GM18520 (cell line): ENCODE data around the gene ZNF662.
"Not testable (repeated sequence)": the region's sequence is repeated elsewhere in the genome, so short reads cannot be mapped to it uniquely, and the experiment has no call there.

Experiments used
- ATAC-seq: cut with Tn5 transposase; IDR thresholded peaks from one replicate; pipeline ENCODE4 v1.9.1; 2021; ENCODE audit not compliant: unreplicated experiment

The ZNF662 gene

DNA sequence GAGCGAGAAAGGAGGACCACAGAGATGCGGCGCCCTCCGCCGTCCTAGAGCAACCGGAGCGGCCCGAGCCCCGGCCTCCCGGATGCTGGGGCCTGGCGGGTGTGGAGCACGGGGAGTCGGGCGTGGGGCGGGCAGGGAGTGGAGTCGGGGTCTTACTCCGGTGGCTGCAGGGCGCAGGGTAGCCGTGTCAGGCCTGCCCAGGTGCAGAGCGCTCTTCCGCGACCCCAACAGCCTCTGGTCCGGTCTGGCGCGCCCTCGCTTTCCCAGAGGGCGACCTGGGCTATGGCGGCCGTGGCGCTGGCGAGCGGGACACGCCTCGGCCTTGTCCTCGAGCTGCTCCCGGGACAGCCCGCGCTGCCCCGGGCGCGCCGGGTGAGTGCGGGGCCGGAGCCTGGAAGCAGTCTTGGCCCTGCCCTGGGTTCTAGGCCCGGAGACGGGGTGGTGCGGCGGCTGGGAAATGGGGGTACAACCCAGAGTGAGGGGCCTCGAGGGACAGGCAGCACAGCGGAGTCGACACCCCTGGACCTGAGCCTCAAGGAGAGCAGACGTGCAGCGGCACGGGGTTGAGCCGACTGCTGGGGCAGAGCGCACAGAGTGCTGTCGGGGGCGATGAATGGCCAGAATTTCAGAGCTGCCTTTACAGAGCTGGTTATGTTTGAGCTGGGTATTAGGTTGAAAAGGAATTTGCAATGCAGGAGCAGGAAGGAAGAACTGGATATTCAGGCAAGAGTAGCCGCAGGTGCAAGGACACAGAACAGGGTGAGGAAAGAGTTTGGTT, at the start of gene ZNF662:
TSS of gene ZNF662 (plus strand) at position 73 of the 778 bp plus-strand sequence. CDS start 1,973 bp downstream, outside the sequence.
- ATAC-seq, result no peak

DNA sequence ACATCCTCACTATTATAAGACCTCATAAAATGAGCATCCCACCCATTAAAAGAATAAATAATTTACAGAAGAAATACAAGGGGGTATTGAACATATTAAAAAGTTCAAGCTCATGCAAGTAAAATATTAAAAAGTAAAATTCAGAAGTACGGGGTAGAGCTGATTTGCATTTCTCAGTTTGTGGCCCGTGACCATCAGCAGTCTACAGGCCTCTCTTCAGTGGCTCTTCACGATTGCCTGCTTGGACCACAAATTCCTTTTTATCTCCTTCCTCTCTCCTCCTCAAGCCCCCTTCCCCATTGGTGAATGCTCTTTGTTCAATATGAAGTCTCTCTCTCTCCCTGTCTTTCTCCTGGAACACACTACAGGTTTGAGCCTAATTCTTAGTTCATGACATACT, 49.4 kb upstream of the ZNF662 start:
- ATAC-seq, result no peak

- ATAC-seq, result no peak
Measured at GRCh38 chr3:42864321-42864950, 41.5 kb upstream of the ZNF662 start.

DNA sequence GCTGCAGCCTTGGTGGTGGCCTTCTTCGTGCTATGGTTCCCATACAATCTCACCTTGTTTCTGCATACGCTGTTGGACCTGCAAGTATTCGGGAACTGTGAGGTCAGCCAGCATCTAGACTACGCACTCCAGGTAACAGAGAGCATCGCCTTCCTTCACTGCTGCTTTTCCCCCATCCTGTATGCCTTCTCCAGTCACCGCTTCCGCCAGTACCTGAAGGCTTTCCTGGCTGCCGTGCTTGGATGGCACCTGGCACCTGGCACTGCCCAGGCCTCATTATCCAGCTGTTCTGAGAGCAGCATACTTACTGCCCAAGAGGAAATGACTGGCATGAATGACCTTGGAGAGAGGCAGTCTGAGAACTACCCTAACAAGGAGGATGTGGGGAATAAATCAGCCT, 40.7 kb upstream of the ZNF662 start:
- ATAC-seq, result no peak

DNA sequence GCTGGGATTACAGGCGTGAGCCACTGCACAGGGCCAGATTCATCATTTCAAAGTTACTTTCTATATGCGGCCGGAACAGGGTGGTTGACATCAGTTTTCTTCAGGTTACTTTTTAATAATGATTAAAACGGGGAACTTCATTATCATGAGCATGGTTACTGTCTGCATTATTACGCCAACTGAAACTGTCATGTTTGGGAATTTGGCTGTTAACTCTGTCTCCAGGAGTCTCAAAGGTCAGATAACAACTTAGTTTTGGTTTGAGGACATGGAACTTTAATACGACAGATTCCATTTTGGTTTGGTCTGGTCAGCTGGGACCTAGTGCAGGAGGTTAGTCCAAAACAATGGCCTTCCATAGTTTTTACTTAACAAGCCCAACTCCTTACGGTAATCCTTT, 38.8 kb upstream of the ZNF662 start:
- ATAC-seq, result no peak

DNA sequence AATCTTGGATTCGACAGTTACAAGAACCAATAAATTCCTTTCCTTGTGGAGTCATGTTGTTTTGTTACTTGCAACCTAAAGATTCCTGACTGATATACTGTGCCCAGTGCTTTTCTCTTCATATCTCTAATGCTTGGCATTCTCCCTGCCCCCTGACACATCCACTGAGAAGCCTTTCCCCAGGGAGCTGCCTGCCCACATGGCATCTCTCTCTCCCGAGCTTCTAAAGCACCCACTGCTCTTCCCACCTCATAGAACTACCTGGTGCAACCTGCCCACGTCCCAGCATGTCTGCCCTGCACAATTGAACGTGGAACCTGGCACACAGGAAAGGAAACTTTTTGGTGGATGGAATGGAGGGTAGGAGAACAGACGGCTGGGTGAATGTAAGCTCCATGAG, 37.1 kb upstream of the ZNF662 start:
- ATAC-seq, result no peak

GRCh38 chr3:42871592-42872196, 34.2 kb upstream of the ZNF662 start:
- no peak for ATAC-seq

DNA sequence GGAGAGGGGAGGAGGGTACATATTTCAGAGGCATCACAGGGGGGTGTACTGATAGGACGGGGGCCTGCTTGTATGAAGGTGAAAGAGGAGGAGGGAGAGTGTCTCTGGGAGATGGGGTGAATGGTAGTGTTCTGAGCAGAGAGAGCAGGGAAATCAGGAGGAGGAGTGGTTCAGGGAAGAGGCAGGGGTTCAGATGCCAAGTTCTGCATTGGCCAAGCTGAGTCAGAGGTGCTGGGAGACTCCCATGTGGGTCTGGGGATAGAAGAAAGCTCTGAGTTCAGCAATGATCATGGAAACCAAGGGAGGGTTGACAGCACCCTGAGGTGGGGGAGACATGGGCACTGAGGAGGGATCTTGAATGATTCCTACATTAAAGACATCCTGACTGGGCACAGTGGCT, 33.2 kb upstream of the ZNF662 start:
- no peak for ATAC-seq

DNA sequence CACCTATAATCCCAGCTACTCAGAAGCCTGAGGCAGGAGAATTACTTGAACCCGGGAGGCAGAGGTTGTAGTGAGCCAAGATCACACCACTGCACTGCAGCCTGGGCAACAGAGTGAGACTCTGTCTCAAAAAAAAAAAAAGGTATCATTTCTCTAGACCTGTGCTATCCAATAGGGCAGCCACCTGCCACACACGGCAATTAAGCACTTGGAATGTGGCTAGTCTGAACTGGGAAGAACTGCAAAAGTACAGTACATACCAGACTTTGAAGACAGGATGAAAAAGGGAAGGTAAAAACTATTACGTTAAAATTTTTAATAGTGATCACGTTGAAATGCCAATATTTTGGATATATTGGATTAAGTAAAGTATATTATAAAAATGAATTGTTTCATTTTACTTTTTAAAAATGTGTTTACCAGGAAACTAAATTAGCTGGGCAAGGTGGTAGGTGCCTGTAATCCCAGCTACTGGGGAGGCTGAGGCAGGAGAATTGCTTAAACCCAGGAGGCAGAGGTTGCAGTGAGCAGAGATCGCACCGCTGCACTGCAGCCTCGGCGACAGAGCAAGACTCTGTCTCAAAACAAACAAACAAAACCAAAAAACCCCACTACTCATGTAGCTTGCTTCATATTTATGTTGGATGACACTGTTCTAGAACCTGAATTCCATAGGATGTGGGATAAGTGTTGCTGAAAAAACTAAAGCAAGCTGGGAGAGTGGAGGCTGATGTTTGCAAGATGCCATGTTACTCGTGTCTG, 32.5 kb upstream of the ZNF662 start:
- no peak for ATAC-seq

- no peak for ATAC-seq
Measured at GRCh38 chr3:42874749-42875148, 31.2 kb upstream of the ZNF662 start.

DNA sequence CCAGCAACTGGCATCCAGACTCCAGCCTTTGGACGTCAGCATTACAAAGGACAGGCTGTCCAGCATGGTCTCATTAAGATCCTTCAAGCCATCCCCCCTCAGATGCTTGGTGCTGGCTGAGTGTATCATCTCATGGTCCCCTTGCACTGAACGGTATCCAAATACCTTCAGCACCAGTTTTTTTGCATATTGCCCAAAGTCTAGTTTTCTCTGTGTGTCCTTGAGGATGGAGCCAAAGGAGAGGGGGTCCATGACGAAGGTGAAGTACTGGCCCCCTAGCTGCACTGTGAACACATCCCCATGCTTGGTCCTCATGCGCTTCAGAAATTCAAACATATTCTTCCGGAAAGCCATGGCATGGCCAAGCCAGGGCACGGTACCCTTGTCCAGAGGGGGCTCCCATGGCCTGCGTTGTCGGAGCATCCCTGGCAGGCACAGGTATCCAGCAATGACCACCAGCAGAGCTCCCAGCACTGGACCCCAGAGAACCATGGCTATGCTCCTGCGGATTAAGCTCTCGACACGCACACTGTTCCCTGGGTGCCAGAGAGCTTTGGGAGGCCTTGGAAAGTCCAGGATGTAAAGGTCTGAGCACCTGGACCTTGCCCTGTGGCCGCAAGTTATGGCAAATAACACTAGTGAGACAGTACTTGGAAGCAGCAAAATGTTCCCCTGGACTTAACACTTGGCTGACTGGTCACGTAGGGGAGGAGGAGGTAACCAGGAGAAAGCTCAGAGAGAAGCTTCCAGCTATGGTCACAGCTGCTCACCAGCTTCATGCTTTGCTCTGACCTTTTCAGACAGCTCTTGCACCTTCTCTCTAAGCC, 30.4 kb upstream of the ZNF662 start, which contains the start of gene CYP8B1:
TSS of gene CYP8B1 (minus strand) at position 555 of the 827 bp plus-strand sequence. CDS start at position 492, 63 bp downstream.
- ATAC-seq, result no peak

DNA sequence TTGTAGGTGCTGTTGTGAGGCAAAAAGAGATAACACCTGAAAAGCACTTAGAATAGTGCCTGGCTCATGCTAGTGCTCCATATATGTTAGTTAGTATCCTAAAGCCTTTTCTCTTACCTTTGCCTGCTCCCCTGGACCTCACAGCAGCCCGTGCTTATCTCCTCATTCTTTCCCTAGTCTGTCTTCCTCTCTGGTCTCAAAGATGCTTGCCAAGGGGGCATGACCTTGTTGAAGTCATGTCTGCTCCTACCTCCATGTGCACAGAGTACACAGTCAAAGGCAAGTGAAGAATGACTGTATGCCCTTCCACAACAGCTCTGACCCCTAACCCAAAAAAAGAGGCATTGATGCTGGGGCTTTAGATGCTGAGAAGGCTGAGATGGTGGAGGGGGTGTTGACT, 29.5 kb upstream of the ZNF662 start:
- ATAC-seq, result no peak

- ATAC-seq, result no peak
Measured at GRCh38 chr3:42876940-42877720, 28.8 kb upstream of the ZNF662 start.

- ATAC-seq, result no peak
Measured at GRCh38 chr3:42877881-42878280, 28.1 kb upstream of the ZNF662 start.

- ATAC-seq, result no peak
Measured at GRCh38 chr3:42880183-42880582, 25.8 kb upstream of the ZNF662 start.

- ATAC-seq, result peak; percentile 96
Measured at GRCh38 chr3:42880601-42881451, 25.1 kb upstream of the ZNF662 start.

DNA sequence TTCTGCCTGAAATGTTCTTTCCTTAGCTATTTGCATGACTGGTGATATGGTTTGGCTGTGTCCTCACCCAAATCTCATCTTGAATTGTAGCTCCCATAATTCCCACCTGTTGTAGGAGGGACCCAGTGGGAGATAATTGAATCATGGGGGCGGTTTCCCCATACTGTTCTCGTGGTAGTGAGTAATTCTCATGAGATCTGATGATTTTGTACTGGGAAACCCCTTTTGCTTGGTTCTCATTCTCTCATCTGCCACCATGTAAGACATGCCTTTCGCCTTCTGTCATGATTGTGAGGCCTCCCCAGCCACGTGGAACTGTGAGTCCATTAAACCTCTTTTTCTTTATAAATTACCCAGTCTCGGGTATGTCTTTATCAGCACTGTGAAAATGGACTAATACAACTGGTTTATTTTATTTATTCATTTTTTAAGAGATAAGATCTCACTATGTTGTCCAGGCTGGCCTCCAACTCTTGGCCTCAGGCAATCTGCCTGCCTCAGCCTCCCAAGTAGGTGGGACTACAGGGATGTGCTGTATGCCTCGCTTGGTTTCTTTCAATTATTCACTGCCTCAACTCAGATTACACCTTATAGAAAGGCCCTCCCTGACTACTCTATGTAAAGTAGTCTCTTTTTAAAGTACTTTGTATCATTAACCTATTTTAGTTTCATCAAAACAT, 22.6 kb upstream of the ZNF662 start:
- not testable (repeated sequence) for ATAC-seq

DNA sequence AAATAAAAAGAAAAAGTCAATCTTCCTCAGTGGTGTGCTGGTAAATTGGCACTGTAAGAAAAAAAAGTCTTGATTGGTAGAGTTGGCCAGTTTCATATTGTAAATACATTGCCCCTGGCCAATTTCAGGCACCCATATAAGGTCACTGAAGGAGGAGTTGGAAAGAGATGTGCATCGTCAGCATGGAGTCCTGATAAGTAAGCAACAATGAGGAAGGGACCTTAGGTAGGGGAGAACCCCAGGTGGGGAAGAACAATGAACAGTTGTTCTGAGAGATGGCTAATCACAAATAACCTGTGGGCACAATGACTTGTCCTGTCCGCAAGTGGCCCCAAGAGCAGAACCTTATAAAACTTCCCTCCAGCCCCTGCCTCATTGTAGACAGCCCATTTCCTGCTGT, 21.6 kb upstream of the ZNF662 start:
- ATAC-seq, result no peak
